H1 (cell line): Measurements from ENCODE around the gene OLFML2B. TPM values are rescaled to one million over a fixed set of nuclear protein-coding genes. Genes with fewer than 3 reads are reported as not detected.

Source experiments
- CTCF ChIA-PET: fragments of 300-600 bp; sonication (Branson Sonifier 250); formaldehyde crosslinking; loops from one replicate; lab custom pipeline; 2021; ENCODE audit not compliant: partially characterized antibody; lab: Charles Lee
- POLR2A ChIA-PET: fragments of 300-600 bp; sonication (Branson Sonifier 250); formaldehyde crosslinking; loops from one replicate; lab custom pipeline; 2021; ENCODE audit warnings: inconsistent platforms; ENCODE audit not compliant: partially characterized antibody; lab: Charles Lee
- DNase-seq, 2 experiments: peaks; one replicate each; pipeline versions ENCODE4 v3.0.0 to v3.0.0-alpha.2; 2010 to 2022; ENCODE audit warnings: low spot score in 2 of 2, low read depth in 1 of 2, mixed read lengths in 1 of 2
- FAIRE-seq: peaks from 2 replicates; lab custom pipeline; 2011; peaks lifted over from hg19 to GRCh38; lab: Jason Lieb, UNC
- H2AFZ ChIP-seq: 2 replicates; pipeline ENCODE4 v1.8.1; 2012; ENCODE audit warnings: low read length, inconsistent platforms
- H2AK5ac ChIP-seq: 2 replicates; pipeline ENCODE4 v1.6.1; 2013; ENCODE audit warnings: low read depth, low read length
- H2BK120ac ChIP-seq: replicated peaks from 2 replicates; pipeline ENCODE3; 2013; ENCODE audit warnings: low read depth, low read length, inconsistent platforms
- H2BK12ac ChIP-seq: 2 replicates; pipeline ENCODE4 v1.6.1; 2013; ENCODE audit warnings: low read depth, low read length
- H2BK15ac ChIP-seq: 2 replicates; pipeline ENCODE4 v1.6.1; 2013; ENCODE audit warnings: low read length
- H2BK20ac ChIP-seq: 2 replicates; pipeline ENCODE4 v1.6.1; 2013; ENCODE audit warnings: low read length
- H2BK5ac ChIP-seq: 2 replicates; pipeline ENCODE4 v1.6.1; 2013; ENCODE audit warnings: low read depth, low read length
- H3K14ac ChIP-seq: 2 replicates; pipeline ENCODE4 v1.6.1; 2013; ENCODE audit warnings: inconsistent platforms; ENCODE audit not compliant: insufficient read length
- H3K18ac ChIP-seq: 2 replicates; pipeline ENCODE4 v1.6.1; 2013; ENCODE audit warnings: low read length; ENCODE audit errors: extremely low read depth
- H3K23ac ChIP-seq: 2 replicates; pipeline ENCODE4 v1.6.1; 2013; ENCODE audit warnings: inconsistent platforms; ENCODE audit not compliant: insufficient read length
- H3K23me2 ChIP-seq: 2 replicates; pipeline ENCODE4 v1.6.1; 2013; ENCODE audit warnings: low read depth, low read length
- H3K27ac ChIP-seq: 2 replicates; pipeline ENCODE4 v1.6.1; 2011; ENCODE audit warnings: low read depth, low read length, inconsistent platforms
- H3K27me3 ChIP-seq, 4 experiments: replicated peaks in 1 of 4; 1 replicate in 1 of 4; 2 replicates in 3 of 4; pipeline versions ENCODE4 v1.6.1 to v1.8.1; 2011 to 2013; ENCODE audit warnings: low read length in 3 of 4, mild to moderate bottlenecking in 3 of 4, inconsistent platforms in 2 of 4, mixed read lengths in 2 of 4, moderate library complexity in 1 of 4; ENCODE audit not compliant: control insufficient read depth in 3 of 4, insufficient read depth in 3 of 4; ENCODE audit errors: extremely low read depth in 1 of 4
- H3K36me3 ChIP-seq, 4 experiments: 2 replicates each; pipeline versions ENCODE4 v1.6.1 to v1.8.1; 2011 to 2013; ENCODE audit warnings: mild to moderate bottlenecking in 4 of 4, low read length in 3 of 4, moderate library complexity in 2 of 4, control low read depth in 1 of 4, inconsistent platforms in 1 of 4; ENCODE audit not compliant: insufficient read depth in 4 of 4, control insufficient read depth in 2 of 4
- H3K4ac ChIP-seq: replicated peaks from 2 replicates; pipeline ENCODE3; 2013; ENCODE audit warnings: low read length, low read depth, mixed read lengths, inconsistent platforms; ENCODE audit not compliant: insufficient read length
- H3K4me1 ChIP-seq, 4 experiments: replicated peaks in 1 of 4; 1 replicate in 1 of 4; 2 replicates in 3 of 4; pipeline versions ENCODE4 v1.6.1 to v1.8.1; 2011 to 2013; ENCODE audit warnings: low read length in 3 of 4, inconsistent platforms in 2 of 4, mixed read lengths in 1 of 4; ENCODE audit not compliant: insufficient read depth in 4 of 4, control insufficient read depth in 3 of 4
- H3K4me2 ChIP-seq, 2 experiments: 2 replicates each; pipeline versions ENCODE4 v1.6.1 to v1.8.1; 2011 to 2013; ENCODE audit warnings: low read depth in 2 of 2, low read length in 2 of 2, control low read depth in 1 of 2, inconsistent platforms in 1 of 2, mild to moderate bottlenecking in 1 of 2; ENCODE audit not compliant: insufficient read depth in 1 of 2
- H3K4me3 ChIP-seq, 4 experiments: fragments of 200-600, 300-600 bp in 1 of 4; sonication (generic), shearing (Covaris generic), sonication (Bioruptor Twin) in 1 of 4; 2 replicates each; pipeline versions ENCODE4 v1.5.1 to v1.8.1; 2011 to 2016; ENCODE audit warnings: low read length in 4 of 4, low read depth in 3 of 4, control low read depth in 2 of 4, inconsistent platforms in 2 of 4, mild to moderate bottlenecking in 2 of 4, mixed read lengths in 1 of 4, moderate library complexity in 1 of 4; ENCODE audit not compliant: insufficient read depth in 2 of 4; ENCODE audit errors: extremely low read depth in 1 of 4
- H3K56ac ChIP-seq: replicated peaks from 2 replicates; pipeline ENCODE3; 2013; ENCODE audit warnings: low read depth, mild to moderate bottlenecking, mixed read lengths, low read length, inconsistent platforms; ENCODE audit not compliant: insufficient read length
- H3K79me1 ChIP-seq: 2 replicates; pipeline ENCODE4 v1.6.1; 2013; ENCODE audit warnings: low read depth, low read length, control low read depth
- H3K79me2 ChIP-seq, 2 experiments: 2 replicates each; pipeline versions ENCODE4 v1.6.1 to v1.8.1; 2012 to 2013; ENCODE audit warnings: low read length in 2 of 2, mild to moderate bottlenecking in 2 of 2, inconsistent platforms in 1 of 2; ENCODE audit not compliant: insufficient read depth in 2 of 2, control insufficient read depth in 1 of 2
- H3K9ac ChIP-seq, 4 experiments: replicated peaks in 1 of 4; 1 replicate in 1 of 4; 2 replicates in 3 of 4; pipeline versions ENCODE4 v1.6.1 to v1.8.1; 2011 to 2013; ENCODE audit warnings: low read depth in 3 of 4, low read length in 3 of 4, control low read depth in 2 of 4, mild to moderate bottlenecking in 2 of 4, moderate library complexity in 2 of 4, inconsistent platforms in 1 of 4; ENCODE audit errors: extremely low read depth in 1 of 4
- H3K9me3 ChIP-seq, 2 experiments: 2 replicates each; pipeline versions ENCODE4 v1.6.1 to v1.8.1; 2012 to 2013; ENCODE audit warnings: mild to moderate bottlenecking in 2 of 2, moderate library complexity in 2 of 2, control low read depth in 1 of 2, inconsistent platforms in 1 of 2, low read depth in 1 of 2, low read length in 1 of 2, mixed read lengths in 1 of 2; ENCODE audit not compliant: insufficient read depth in 2 of 2
- H4K20me1 ChIP-seq, 2 experiments: replicated peaks in 1 of 2; 2 replicates each; pipeline versions ENCODE3 to v1.8.1; 2011 to 2013; ENCODE audit warnings: inconsistent platforms in 2 of 2, low read length in 2 of 2, mild to moderate bottlenecking in 1 of 2; ENCODE audit not compliant: insufficient read depth in 2 of 2, control insufficient read depth in 1 of 2
- H4K5ac ChIP-seq: 2 replicates; pipeline ENCODE4 v1.6.1; 2013; ENCODE audit warnings: low read length, low read depth, mixed read lengths, inconsistent platforms; ENCODE audit not compliant: insufficient read length
- H4K8ac ChIP-seq: 2 replicates; pipeline ENCODE4 v1.8.0; 2013; ENCODE audit warnings: mild to moderate bottlenecking, moderate library complexity, low read length, inconsistent platforms; ENCODE audit not compliant: insufficient read depth; ENCODE audit errors: extremely low read depth
- H4K91ac ChIP-seq: replicated peaks from 2 replicates; pipeline ENCODE3; 2013; ENCODE audit warnings: low read length, mixed read lengths, inconsistent platforms; ENCODE audit not compliant: insufficient read length
- CBX5 ChIP-seq: fragments of 300-800, 300-1000 bp; sonication (generic); IDR thresholded peaks from 2 replicates; pipeline ENCODE4 v1.7.1; 2016; ENCODE audit warnings: antibody characterized with exemption, low read length, low read depth
- EP300 ChIP-seq, 2 experiments: IDR thresholded peaks; 1 replicate in 1 of 2; 2 replicates in 1 of 2; pipeline ENCODE4 v1.6.1; 2011 to 2012; ENCODE audit warnings: low read depth in 2 of 2, low read length in 2 of 2, mild to moderate bottlenecking in 2 of 2, borderline replicate concordance in 1 of 2, inconsistent platforms in 1 of 2, moderate library complexity in 1 of 2
- JUND ChIP-seq: IDR thresholded peaks from 2 replicates; pipeline ENCODE4 v1.6.1; 2011; ENCODE audit warnings: mild to moderate bottlenecking, improper control_type of control experiment, low read length
- RBBP5 ChIP-seq: IDR thresholded peaks from 2 replicates; pipeline ENCODE4 v1.7.1; 2012; ENCODE audit warnings: low read depth, mild to moderate bottlenecking, inconsistent platforms, low read length, moderate library complexity, borderline replicate concordance
- RXRA ChIP-seq: IDR thresholded peaks from 2 replicates; pipeline ENCODE4 v1.6.1; 2011; ENCODE audit warnings: low read depth, mild to moderate bottlenecking, low read length, moderate library complexity; ENCODE audit not compliant: insufficient read depth
- ZNF274 ChIP-seq: IDR thresholded peaks from 2 replicates; pipeline ENCODE4 v1.7.0; 2012; ENCODE audit warnings: low read length, borderline replicate concordance; ENCODE audit errors: extremely low read depth
- WGBS, 2 experiments: shearing (Covaris generic) in 1 of 2; methylation state at CpG; one replicate each; pipeline versions ENCODE4 v1.1.6 to v1.1.7; 2013 to 2015; ENCODE audit warnings: low lambda C conversion rate in 2 of 2, mixed read lengths in 2 of 2, inconsistent platforms in 1 of 2, low coverage in 1 of 2, missing lambda C conversion rate in 1 of 2; ENCODE audit not compliant: insufficient replicate concordance in 2 of 2, insufficient coverage in 1 of 2, insufficient read length in 1 of 2; ENCODE audit errors: extremely low coverage in 1 of 2, missing lambda C conversion rate in 1 of 2; 5-methylcytosine and 5-hydroxymethylcytosine counted together
- polyA plus RNA-seq, 7 experiments: library from polyadenylated mRNA; depleted of rRNA in 3 of 7; stranded (reverse) in 5 of 7; unstranded in 2 of 7; fragments of >200 nt in 5 of 7; fragments of 200-250 nt in 2 of 7; gene quantifications; 1 replicate in 5 of 7; 2 replicates in 1 of 7; 4 replicates in 1 of 7; pipeline versions ENCODE4 v1.2.1 to v1.2.3, GENCODE V29; 2011 to 2013; ENCODE audit warnings: missing spikeins in 2 of 7, mixed read lengths in 2 of 7
- total RNA-seq: library from RNA; stranded (reverse); fragmentation: NEBNext Ultra II Directional; extraction: Animal tissue kit (Norgen Biotek cat#: 25700); gene quantifications from 2 replicates; pipeline ENCODE4 v1.2.1, GENCODE V29; 2021
- TF ChIP-seq, protein P1 (sequence below), 3 experiments: IDR thresholded peaks; 1 replicate in 2 of 3; 2 replicates in 1 of 3; pipeline versions ENCODE4 v1.5.1 to v1.6.1; 2011; ENCODE audit warnings: low read length in 3 of 3, mild to moderate bottlenecking in 3 of 3, inconsistent platforms in 2 of 3, low read depth in 1 of 3, moderate library complexity in 1 of 3; ENCODE audit not compliant: insufficient read depth in 1 of 3; ENCODE audit errors: control extremely low read depth in 1 of 3

OLFML2B gene
- total and polyA plus RNA-seq, 2 of the 8 experiments (the other 6 are each of a cell fraction or from before 2014, with no cell fraction given), result 6.5 to 10.4 TPM

- H3K36me3 ChIP-seq, result no peaks in the 10 kb centered on the region
- no peak overlapping the region for H3K18ac ChIP-seq
- POLR2A ChIA-PET, result interaction anchor here (0.7 to 1.7 kb wide), 4 partner anchors 11 to 293 kb away, joined by 3 read pairs; no protein-coding TSS in a partner anchor
- H3K27ac ChIP-seq, result no peak overlapping the region
- no peaks in the 10 kb centered on the region for H3K9me3 ChIP-seq
- H2BK5ac ChIP-seq, result no peak overlapping the region
- no peak overlapping the region for H3K9ac ChIP-seq
- TF ChIP-seq, protein P1, sequence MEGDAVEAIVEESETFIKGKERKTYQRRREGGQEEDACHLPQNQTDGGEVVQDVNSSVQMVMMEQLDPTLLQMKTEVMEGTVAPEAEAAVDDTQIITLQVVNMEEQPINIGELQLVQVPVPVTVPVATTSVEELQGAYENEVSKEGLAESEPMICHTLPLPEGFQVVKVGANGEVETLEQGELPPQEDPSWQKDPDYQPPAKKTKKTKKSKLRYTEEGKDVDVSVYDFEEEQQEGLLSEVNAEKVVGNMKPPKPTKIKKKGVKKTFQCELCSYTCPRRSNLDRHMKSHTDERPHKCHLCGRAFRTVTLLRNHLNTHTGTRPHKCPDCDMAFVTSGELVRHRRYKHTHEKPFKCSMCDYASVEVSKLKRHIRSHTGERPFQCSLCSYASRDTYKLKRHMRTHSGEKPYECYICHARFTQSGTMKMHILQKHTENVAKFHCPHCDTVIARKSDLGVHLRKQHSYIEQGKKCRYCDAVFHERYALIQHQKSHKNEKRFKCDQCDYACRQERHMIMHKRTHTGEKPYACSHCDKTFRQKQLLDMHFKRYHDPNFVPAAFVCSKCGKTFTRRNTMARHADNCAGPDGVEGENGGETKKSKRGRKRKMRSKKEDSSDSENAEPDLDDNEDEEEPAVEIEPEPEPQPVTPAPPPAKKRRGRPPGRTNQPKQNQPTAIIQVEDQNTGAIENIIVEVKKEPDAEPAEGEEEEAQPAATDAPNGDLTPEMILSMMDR (IDR thresholded peaks at IDR 0.05; ENCODE audit: control extremely low read depth in 1 of 3, insufficient read depth in 1 of 3, low read depth in 1 of 3, low read length in 3 of 3), result no peak
- TF ChIP-seq ZNF274, result no peak
- TF ChIP-seq JUND, result no peak
- no peak for TF ChIP-seq RXRA
- TF ChIP-seq RBBP5, result no peak
- TF ChIP-seq CBX5, result no peak
- no peak for TF ChIP-seq EP300 (IDR thresholded peaks at IDR 0.05; ENCODE audit: borderline replicate concordance in 1 of 2, low read depth in 2 of 2, low read length in 2 of 2)
- no peak overlapping the region for H2BK120ac ChIP-seq
- no peak overlapping the region for H2AFZ ChIP-seq
- no peak overlapping the region for H2AK5ac ChIP-seq
- DNase-seq (no peak), FAIRE-seq (no peak)
- CTCF ChIA-PET, result interaction anchor here (0.8 to 1.5 kb wide), 4 partner anchors 10 to 46 kb away, joined by 3 to 5 read pairs (median 3); no protein-coding TSS in a partner anchor
- no peak overlapping the region for H2BK20ac ChIP-seq
- no peak overlapping the region for H3K4me2 ChIP-seq
- H3K14ac ChIP-seq, result no peak overlapping the region
- H3K79me1 ChIP-seq, result no peaks in the 10 kb centered on the region
- no peak overlapping the region for H3K4ac ChIP-seq
- H4K20me1 ChIP-seq, result no peaks in the 10 kb centered on the region
- no peaks in the 10 kb centered on the region for H3K23me2 ChIP-seq
- no peak overlapping the region for H3K56ac ChIP-seq
- H3K23ac ChIP-seq, result no peak overlapping the region
- no peak overlapping the region for H4K91ac ChIP-seq
- H3K4me3 ChIP-seq, result no peak overlapping the region
- H3K4me1 ChIP-seq, result peaks cover under 1 to 4% (median 3%) of the 10 kb centered on the region in 4 experiments; a peak in 3 of 7 replicates
- H2BK12ac ChIP-seq, result no peak overlapping the region
- H2BK15ac ChIP-seq, result no peak overlapping the region
- H3K27me3 ChIP-seq, result no peaks in the 10 kb centered on the region
- 79% methylated on average over 5 of the region's 5 CpGs; no CpG with 5 or more reads in 1 of the 2 experiments for WGBS, 2 experiments
- no peak overlapping the region for H4K5ac ChIP-seq
- no peak overlapping the region for H4K8ac ChIP-seq
- no peaks in the 10 kb centered on the region for H3K79me2 ChIP-seq
These were observed 19.8 kb downstream of the OLFML2B start for GRCh38 chr1:162003830-162004215.
